Right lung (tissue), 5 donors: Measurements from ENCODE around the gene PTGER2. TPM values are rescaled to one million over a fixed set of nuclear protein-coding genes. Genes with fewer than 3 reads are reported as not detected.

ENCODE experiments used
- DNase-seq, 2 donors: peaks; one replicate each; pipeline ENCODE4 v3.0.0-alpha.2; 2013
- polyA plus RNA-seq, 5 donors: library from polyadenylated mRNA; unstranded; fragments of 120-200 nt; gene quantifications; one replicate each; pipeline versions ENCODE4 v1.2.1 to v1.2.3, GENCODE V29; 2013; ENCODE audit warnings: inconsistent platforms in 1 of 5, low replicate concordance in 1 of 5; ENCODE audit not compliant: insufficient read length in 5 of 5, insufficient read depth in 1 of 5

Gene PTGER2
- polyA plus RNA-seq, 5 donors = 3.2 to 6.8 (median 5.3) TPM

GRCh38 chr14:52370406-52370935 lies 56.4 kb downstream of the PTGER2 start:
- no peak for DNase-seq

GRCh38 chr14:52377940-52378339 lies 63.8 kb downstream of the PTGER2 start:
- DNase-seq = no peak

Other genes starting within 250 kb of the PTGER2 start
- 100 to 1,000 TPM; 191 to 560 (median 234) TPM for gene NID2, start 245.3 kb upstream of the PTGER2 start, polyA plus RNA-seq
- gene PTGDR, start 46.6 kb upstream of the PTGER2 start, polyA plus RNA-seq = under 1 TPM; 0.21 to 0.49 (median 0.26) TPM
- 10 to 100 TPM; 10.7 to 23.4 (median 22.0) TPM for gene TXNDC16, start 238.2 kb downstream of the PTGER2 start, polyA plus RNA-seq
- gene GPR137C, start 238.5 kb downstream of the PTGER2 start, polyA plus RNA-seq = 1 to 10 TPM; 4.7 to 9.1 (median 7.0) TPM